ENCODE measurements around the gene HLA-E.

The HLA-E gene

GRCh38 chr6:30507849-30508827, 18.8 kb downstream of the HLA-E start:
- no peak overlapping the region for H3K18ac ChIP-seq (ENCODE audit: low read length)
- no peaks in the 10 kb centered on the region for H3K36me3 ChIP-seq (ENCODE audit: control insufficient read depth, insufficient read depth, low read length)
- no peaks in the 10 kb centered on the region for H3K27me3 ChIP-seq (ENCODE audit: insufficient read depth, low read length, poor library complexity)
- H3K9ac ChIP-seq (ENCODE audit: low read length) = no peak overlapping the region
- H4K5ac ChIP-seq (ENCODE audit: low read length) = no peak overlapping the region
- no peak overlapping the region for H3K23ac ChIP-seq (ENCODE audit: low read length)
- no peaks in the 10 kb centered on the region for H3K79me1 ChIP-seq (ENCODE audit: low read length)
- H2BK15ac ChIP-seq (replicated peaks; ENCODE audit: low read depth) = no peak overlapping the region
- H2AK5ac ChIP-seq (ENCODE audit: low read length) = no peak overlapping the region
- no peak overlapping the region for H3K56ac ChIP-seq (ENCODE audit: low read length)
- H3K4me2 ChIP-seq (ENCODE audit: low read length) = no peak overlapping the region
- H2BK5ac ChIP-seq (ENCODE audit: low read length) = no peak overlapping the region
- WGBS (ENCODE audit: extremely low coverage, insufficient coverage, low lambda C conversion rate) = no CpG with 5 or more reads among the region's 5 CpGs
- no peak overlapping the region for H3K4me3 ChIP-seq (ENCODE audit: low read length)
- DNase-seq = no peak
- no peak overlapping the region for H4K8ac ChIP-seq (ENCODE audit: low read depth, low read length)
- no peaks in the 10 kb centered on the region for H3K79me2 ChIP-seq (ENCODE audit: control insufficient read depth, insufficient read depth, low read length)
- H3K27ac ChIP-seq (ENCODE audit: low read depth, low read length) = no peak overlapping the region
- H3K4me1 ChIP-seq (ENCODE audit: control insufficient read depth, low read depth, low read length) = no peaks in the 10 kb centered on the region
- H2BK120ac ChIP-seq (ENCODE audit: low read depth, low read length) = no peak overlapping the region
- H3K4ac ChIP-seq (ENCODE audit: low read depth, low read length) = no peak overlapping the region

- no peak for DNase-seq
- Histone ChIP-seq H2BK15ac (replicated peaks; ENCODE audit: low read depth) (no peak overlapping the region), H3K36me3 (ENCODE audit: control insufficient read depth, insufficient read depth, low read length) (no peaks in the 10 kb centered on the region), H4K5ac (ENCODE audit: low read length) (no peak overlapping the region), H3K4me3 (ENCODE audit: low read length) (no peak overlapping the region), H3K4me1 (ENCODE audit: control insufficient read depth, low read depth, low read length) (no peaks in the 10 kb centered on the region), H3K56ac (ENCODE audit: low read length) (no peak overlapping the region), H3K27me3 (ENCODE audit: insufficient read depth, low read length, poor library complexity) (no peaks in the 10 kb centered on the region), H3K79me1 (ENCODE audit: low read length) (no peaks in the 10 kb centered on the region), H3K79me2 (ENCODE audit: control insufficient read depth, insufficient read depth, low read length) (no peaks in the 10 kb centered on the region), H2BK120ac (ENCODE audit: low read depth, low read length) (no peak overlapping the region), H4K8ac (ENCODE audit: low read depth, low read length) (no peak overlapping the region), H3K23ac (ENCODE audit: low read length) (no peak overlapping the region), H3K9ac (ENCODE audit: low read length) (no peak overlapping the region), H3K27ac (ENCODE audit: low read depth, low read length) (no peak overlapping the region), H2AK5ac (ENCODE audit: low read length) (no peak overlapping the region), H2BK5ac (ENCODE audit: low read length) (no peak overlapping the region), H3K4ac (ENCODE audit: low read depth, low read length) (no peak overlapping the region), H3K4me2 (ENCODE audit: low read length) (no peak overlapping the region), H3K18ac (ENCODE audit: low read length) (no peak overlapping the region)
- no CpG with 5 or more reads among the region's 5 CpGs for WGBS (ENCODE audit: extremely low coverage, insufficient coverage, low lambda C conversion rate)
Observed at GRCh38 chr6:30508890-30509736, 19.8 kb downstream of the HLA-E start.

- H2BK15ac ChIP-seq (replicated peaks; ENCODE audit: low read depth) = no peak overlapping the region
- H3K18ac ChIP-seq (ENCODE audit: low read length) = no peak overlapping the region
- H3K36me3 ChIP-seq (ENCODE audit: control insufficient read depth, insufficient read depth, low read length) = no peaks in the 10 kb centered on the region
- no peak overlapping the region for H3K4me2 ChIP-seq (ENCODE audit: low read length)
- no peak overlapping the region for H3K23ac ChIP-seq (ENCODE audit: low read length)
- no peak overlapping the region for H3K56ac ChIP-seq (ENCODE audit: low read length)
- H3K27me3 ChIP-seq (ENCODE audit: insufficient read depth, low read length, poor library complexity) = no peaks in the 10 kb centered on the region
- H3K79me1 ChIP-seq (ENCODE audit: low read length) = no peaks in the 10 kb centered on the region
- no peaks in the 10 kb centered on the region for H3K4me1 ChIP-seq (ENCODE audit: control insufficient read depth, low read depth, low read length)
- H4K8ac ChIP-seq (ENCODE audit: low read depth, low read length) = no peak overlapping the region
- H3K27ac ChIP-seq (ENCODE audit: low read depth, low read length) = no peak overlapping the region
- no peak overlapping the region for H3K4ac ChIP-seq (ENCODE audit: low read depth, low read length)
- H2BK120ac ChIP-seq (ENCODE audit: low read depth, low read length) = no peak overlapping the region
- H3K9ac ChIP-seq (ENCODE audit: low read length) = no peak overlapping the region
- no peak overlapping the region for H2BK5ac ChIP-seq (ENCODE audit: low read length)
- H4K5ac ChIP-seq (ENCODE audit: low read length) = no peak overlapping the region
- H2AK5ac ChIP-seq (ENCODE audit: low read length) = no peak overlapping the region
- no peak for DNase-seq
- H3K4me3 ChIP-seq (ENCODE audit: low read length) = no peak overlapping the region
- no CpG with 5 or more reads among the region's 10 CpGs for WGBS (ENCODE audit: extremely low coverage, insufficient coverage, low lambda C conversion rate)
- no peaks in the 10 kb centered on the region for H3K79me2 ChIP-seq (ENCODE audit: control insufficient read depth, insufficient read depth, low read length)
Observed at GRCh38 chr6:30510419-30511168, 21.3 kb downstream of the HLA-E start.

GRCh38 chr6:30511169-30511546, 21.8 kb downstream of the HLA-E start:
- Histone ChIP-seq H3K27me3 (ENCODE audit: insufficient read depth, low read length, poor library complexity) (no peaks in the 10 kb centered on the region), H3K79me1 (ENCODE audit: low read length) (no peaks in the 10 kb centered on the region)

GRCh38 chr6:30513451-30513850, 24.1 kb downstream of the HLA-E start:
- Histone ChIP-seq H3K79me1 (ENCODE audit: low read length) (no peaks in the 10 kb centered on the region), H3K9ac (ENCODE audit: low read length) (no peak overlapping the region), H3K79me2 (ENCODE audit: control insufficient read depth, insufficient read depth, low read length) (no peaks in the 10 kb centered on the region), H3K36me3 (ENCODE audit: control insufficient read depth, insufficient read depth, low read length) (no peaks in the 10 kb centered on the region), H2BK120ac (ENCODE audit: low read depth, low read length) (no peak overlapping the region), H3K23ac (ENCODE audit: low read length) (no peak overlapping the region), H3K4me3 (ENCODE audit: low read length) (no peak overlapping the region), H3K18ac (ENCODE audit: low read length) (no peak overlapping the region), H3K4me2 (ENCODE audit: low read length) (no peak overlapping the region), H3K27me3 (ENCODE audit: insufficient read depth, low read length, poor library complexity) (no peaks in the 10 kb centered on the region), H2AK5ac (ENCODE audit: low read length) (no peak overlapping the region), H3K56ac (ENCODE audit: low read length) (no peak overlapping the region), H3K4ac (ENCODE audit: low read depth, low read length) (no peak overlapping the region), H2BK5ac (ENCODE audit: low read length) (no peak overlapping the region), H4K5ac (ENCODE audit: low read length) (no peak overlapping the region), H3K4me1 (ENCODE audit: control insufficient read depth, low read depth, low read length) (no peaks in the 10 kb centered on the region), H2BK15ac (replicated peaks; ENCODE audit: low read depth) (no peak overlapping the region), H3K27ac (ENCODE audit: low read depth, low read length) (no peak overlapping the region), H4K8ac (ENCODE audit: low read depth, low read length) (no peak overlapping the region)
- no peak for DNase-seq
- WGBS (ENCODE audit: extremely low coverage, insufficient coverage, low lambda C conversion rate) = no CpG with 5 or more reads among the region's 2 CpGs

More at GRCh38 chr6:30511169-30511546, 21.8 kb downstream of the HLA-E start:
- H3K4me1 ChIP-seq (ENCODE audit: control insufficient read depth, low read depth, low read length) = no peaks in the 10 kb centered on the region
- no peak overlapping the region for H3K9ac ChIP-seq (ENCODE audit: low read length)
- no CpG with 5 or more reads among the region's 5 CpGs for WGBS (ENCODE audit: extremely low coverage, insufficient coverage, low lambda C conversion rate)
- no peak overlapping the region for H3K4me2 ChIP-seq (ENCODE audit: low read length)
- no peak overlapping the region for H3K56ac ChIP-seq (ENCODE audit: low read length)
- no peak overlapping the region for H2BK120ac ChIP-seq (ENCODE audit: low read depth, low read length)
- no peak overlapping the region for H2BK5ac ChIP-seq (ENCODE audit: low read length)
- DNase-seq = no peak
- no peak overlapping the region for H2BK15ac ChIP-seq (replicated peaks; ENCODE audit: low read depth)
- no peak overlapping the region for H3K18ac ChIP-seq (ENCODE audit: low read length)
- no peak overlapping the region for H3K4me3 ChIP-seq (ENCODE audit: low read length)
- H3K36me3 ChIP-seq (ENCODE audit: control insufficient read depth, insufficient read depth, low read length) = no peaks in the 10 kb centered on the region
- no peak overlapping the region for H3K4ac ChIP-seq (ENCODE audit: low read depth, low read length)
- H2AK5ac ChIP-seq (ENCODE audit: low read length) = no peak overlapping the region
- no peak overlapping the region for H4K5ac ChIP-seq (ENCODE audit: low read length)
- H3K79me2 ChIP-seq (ENCODE audit: control insufficient read depth, insufficient read depth, low read length) = no peaks in the 10 kb centered on the region
- H3K23ac ChIP-seq (ENCODE audit: low read length) = no peak overlapping the region
- no peak overlapping the region for H3K27ac ChIP-seq (ENCODE audit: low read depth, low read length)
- H4K8ac ChIP-seq (ENCODE audit: low read depth, low read length) = no peak overlapping the region
